Measurements from ENCODE around the gene JMJD8.
"Not testable (repeated sequence)": the region's sequence is repeated elsewhere in the genome, so short reads cannot be mapped to it uniquely, and the experiment has no call there.

JMJD8 gene

DNA sequence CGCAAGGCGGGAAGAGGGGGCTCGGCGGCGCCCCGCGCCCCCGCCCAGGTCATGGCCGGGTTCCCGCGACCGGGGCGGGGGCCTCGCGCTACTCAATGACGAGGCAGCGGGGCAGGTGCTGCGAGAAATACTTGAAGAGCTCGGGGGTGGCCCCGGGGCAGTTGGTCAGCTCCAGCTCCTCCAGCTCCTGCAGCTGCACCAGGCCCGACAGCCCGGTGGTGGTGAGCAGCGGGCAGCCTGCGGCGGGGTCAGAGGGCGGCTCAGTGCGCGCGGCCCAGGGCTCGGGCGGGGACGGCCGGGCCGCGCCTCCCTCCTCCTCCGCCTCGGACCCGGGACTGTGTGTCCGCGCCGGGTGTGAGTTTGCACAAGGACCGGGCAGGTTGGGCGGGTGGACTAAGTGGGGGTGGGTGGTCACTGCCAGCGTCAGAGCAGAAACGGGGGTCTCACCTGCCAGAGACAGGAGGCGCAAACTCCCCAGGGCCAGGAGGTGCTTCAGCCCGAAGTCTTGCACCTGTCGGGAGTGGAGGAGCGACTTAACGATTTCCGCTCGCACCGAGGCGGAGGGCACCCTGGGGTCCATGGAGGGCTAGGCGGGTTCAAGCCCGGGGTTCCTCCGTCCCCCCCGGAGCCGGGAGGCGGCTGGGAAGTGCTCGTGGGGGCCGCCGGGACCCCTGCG, 10.2 kb upstream of the JMJD8 start:
- DNase-seq (ENCODE audit: low read depth), result no peak
- H3K4me3 ChIP-seq (ENCODE audit: low read length), result peak overlapping the region; percentile 14
- no peak for TF ChIP-seq CTCF (IDR thresholded peaks at IDR 0.05; ENCODE audit: insufficient read depth, low read depth, low read length, missing control alignments)

GRCh38 chr16:693766-694165, 9.6 kb upstream of the JMJD8 start:
- DNase-seq (ENCODE audit: low read depth), result no peak
- no peak overlapping the region for H3K4me3 ChIP-seq (ENCODE audit: low read length)
- no peak for TF ChIP-seq CTCF (IDR thresholded peaks at IDR 0.05; ENCODE audit: insufficient read depth, low read depth, low read length, missing control alignments)

DNA sequence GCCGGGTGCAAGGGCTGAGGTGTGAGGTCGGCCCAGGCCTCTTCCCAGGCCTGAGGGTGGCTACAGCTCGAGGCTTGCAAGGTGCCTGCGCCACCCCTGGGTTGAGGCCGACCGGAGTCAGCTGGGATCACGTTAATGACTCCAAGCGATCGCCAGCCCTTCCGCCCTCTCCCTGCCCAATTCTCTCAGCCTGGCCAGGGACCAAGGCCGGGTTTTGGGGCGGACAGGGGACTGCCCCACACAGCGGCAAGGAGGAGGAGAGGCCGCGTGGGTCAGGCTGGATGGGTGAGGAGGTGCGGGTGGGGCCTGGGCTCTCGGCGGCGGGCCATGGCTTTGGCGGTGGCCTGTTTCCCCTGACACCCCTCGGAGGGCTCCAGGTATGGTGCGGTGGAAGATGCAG, 9.2 kb upstream of the JMJD8 start:
- H3K4me3 ChIP-seq (ENCODE audit: low read length), result no peak overlapping the region
- no peak for DNase-seq (ENCODE audit: low read depth)
- TF ChIP-seq CTCF (IDR thresholded peaks at IDR 0.05; ENCODE audit: insufficient read depth, low read depth, low read length, missing control alignments), result no peak

GRCh38 chr16:692356-693108, 8.4 kb upstream of the JMJD8 start:
- no peak for DNase-seq (ENCODE audit: low read depth)
- no peak for TF ChIP-seq CTCF (IDR thresholded peaks at IDR 0.05; ENCODE audit: insufficient read depth, low read depth, low read length, missing control alignments)
- H3K4me3 ChIP-seq (ENCODE audit: low read length), result no peak overlapping the region

GRCh38 chr16:691242-691641, 7.1 kb upstream of the JMJD8 start:
- H3K4me3 ChIP-seq (ENCODE audit: low read length); DNase-seq (ENCODE audit: low read depth): not testable (repeated sequence)

- DNase-seq (ENCODE audit: low read depth), result no peak
- no peak for TF ChIP-seq CTCF (IDR thresholded peaks at IDR 0.05; ENCODE audit: insufficient read depth, low read depth, low read length, missing control alignments)
- peak overlapping the region; percentile 83 for H3K4me3 ChIP-seq (ENCODE audit: low read length)
Measured at GRCh38 chr16:689175-689897, 5.2 kb upstream of the JMJD8 start.

GRCh38 chr16:687499-687898, 3.4 kb upstream of the JMJD8 start:
- H3K4me3 ChIP-seq (ENCODE audit: low read length), result no peak overlapping the region
- DNase-seq (ENCODE audit: low read depth), result no peak
- TF ChIP-seq CTCF (IDR thresholded peaks at IDR 0.05; ENCODE audit: insufficient read depth, low read depth, low read length, missing control alignments), result no peak
